GM12878 (cell line): ENCODE measurements around the gene GRIA4.

Source experiments
- EP300 ChIP-seq, 2 experiments: fragments of 150-350 bp in 1 of 2; IDR thresholded peaks; 2 replicates each; pipeline ENCODE4 v1.6.1; 2011 to 2012; ENCODE audit warnings: low read depth in 2 of 2, low read length in 2 of 2, borderline replicate concordance in 1 of 2, improper control_type of control experiment in 1 of 2, inconsistent platforms in 1 of 2; ENCODE audit not compliant: control insufficient read depth in 1 of 2
- JUNB ChIP-seq: IDR thresholded peaks from 2 replicates; pipeline ENCODE4 v1.6.1; 2016; ENCODE audit warnings: antibody characterized with exemption, mild to moderate bottlenecking
- MEF2B ChIP-seq: fragments of 450-650 bp; IDR thresholded peaks from 2 replicates; pipeline ENCODE4 v1.6.1; 2018; ENCODE audit warnings: mild to moderate bottlenecking, moderate library complexity; ENCODE audit not compliant: partially characterized antibody, poor library complexity, severe bottlenecking
- POLR2AphosphoS5 ChIP-seq: IDR thresholded peaks from 2 replicates; pipeline ENCODE4 v1.6.1; 2011; ENCODE audit warnings: mild to moderate bottlenecking, low read length, inconsistent platforms
- SIN3A ChIP-seq: IDR thresholded peaks from 2 replicates; pipeline ENCODE4 v1.6.1; 2012; ENCODE audit warnings: low read depth, low read length, improper control_type of control experiment
- YY1 ChIP-seq: IDR thresholded peaks from 2 replicates; pipeline ENCODE4 v1.6.1; 2011; ENCODE audit warnings: low read depth, mild to moderate bottlenecking, low read length
- ZNF274 ChIP-seq: IDR thresholded peaks from one replicate; pipeline ENCODE4 v1.8.0; 2011; ENCODE audit not compliant: insufficient read length, insufficient read depth
- TF ChIP-seq, protein P1 (sequence below), 3 experiments: IDR thresholded peaks in 2 of 3; conservative IDR thresholded peaks in 1 of 3; 2 replicates each; pipeline ENCODE4 v1.5.1; 2011; ENCODE audit warnings: low read depth in 3 of 3, low read length in 3 of 3, mild to moderate bottlenecking in 3 of 3, control low read depth in 2 of 3, moderate library complexity in 2 of 3, inconsistent platforms in 1 of 3, mixed read lengths in 1 of 3; ENCODE audit not compliant: control insufficient read depth in 2 of 3, insufficient read depth in 1 of 3; ENCODE audit errors: extremely low read depth in 1 of 3
- TF ChIP-seq, protein P2 (sequence below): IDR thresholded peaks from 2 replicates; pipeline ENCODE4 v1.6.1; 2011; ENCODE audit warnings: mild to moderate bottlenecking, low read depth, low read length, moderate library complexity; ENCODE audit not compliant: insufficient replicate concordance

GRCh38 chr11:105933695-105934094, 323.8 kb downstream of the GRIA4 start:
- TF ChIP-seq JUNB = no peak
- TF ChIP-seq EP300 (IDR thresholded peaks at IDR 0.05; ENCODE audit: borderline replicate concordance in 1 of 2, control insufficient read depth in 1 of 2, low read depth in 2 of 2, low read length in 2 of 2) = no peak
- no peak for TF ChIP-seq POLR2AphosphoS5
- TF ChIP-seq ZNF274 = no peak
- TF ChIP-seq MEF2B = no peak
- TF ChIP-seq, protein P1, sequence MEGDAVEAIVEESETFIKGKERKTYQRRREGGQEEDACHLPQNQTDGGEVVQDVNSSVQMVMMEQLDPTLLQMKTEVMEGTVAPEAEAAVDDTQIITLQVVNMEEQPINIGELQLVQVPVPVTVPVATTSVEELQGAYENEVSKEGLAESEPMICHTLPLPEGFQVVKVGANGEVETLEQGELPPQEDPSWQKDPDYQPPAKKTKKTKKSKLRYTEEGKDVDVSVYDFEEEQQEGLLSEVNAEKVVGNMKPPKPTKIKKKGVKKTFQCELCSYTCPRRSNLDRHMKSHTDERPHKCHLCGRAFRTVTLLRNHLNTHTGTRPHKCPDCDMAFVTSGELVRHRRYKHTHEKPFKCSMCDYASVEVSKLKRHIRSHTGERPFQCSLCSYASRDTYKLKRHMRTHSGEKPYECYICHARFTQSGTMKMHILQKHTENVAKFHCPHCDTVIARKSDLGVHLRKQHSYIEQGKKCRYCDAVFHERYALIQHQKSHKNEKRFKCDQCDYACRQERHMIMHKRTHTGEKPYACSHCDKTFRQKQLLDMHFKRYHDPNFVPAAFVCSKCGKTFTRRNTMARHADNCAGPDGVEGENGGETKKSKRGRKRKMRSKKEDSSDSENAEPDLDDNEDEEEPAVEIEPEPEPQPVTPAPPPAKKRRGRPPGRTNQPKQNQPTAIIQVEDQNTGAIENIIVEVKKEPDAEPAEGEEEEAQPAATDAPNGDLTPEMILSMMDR (IDR thresholded peaks at IDR 0.05 in 2 of 3, conservative IDR thresholded peaks at IDR 0.05 in 1 of 3; ENCODE audit: control insufficient read depth in 2 of 3, extremely low read depth in 1 of 3, insufficient read depth in 1 of 3, low read depth in 3 of 3, low read length in 3 of 3) = no peak
- TF ChIP-seq, protein P2, sequence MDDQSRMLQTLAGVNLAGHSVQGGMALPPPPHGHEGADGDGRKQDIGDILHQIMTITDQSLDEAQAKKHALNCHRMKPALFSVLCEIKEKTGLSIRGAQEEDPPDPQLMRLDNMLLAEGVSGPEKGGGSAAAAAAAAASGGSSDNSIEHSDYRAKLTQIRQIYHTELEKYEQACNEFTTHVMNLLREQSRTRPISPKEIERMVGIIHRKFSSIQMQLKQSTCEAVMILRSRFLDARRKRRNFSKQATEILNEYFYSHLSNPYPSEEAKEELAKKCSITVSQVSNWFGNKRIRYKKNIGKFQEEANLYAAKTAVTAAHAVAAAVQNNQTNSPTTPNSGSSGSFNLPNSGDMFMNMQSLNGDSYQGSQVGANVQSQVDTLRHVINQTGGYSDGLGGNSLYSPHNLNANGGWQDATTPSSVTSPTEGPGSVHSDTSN = no peak
- no peak for TF ChIP-seq YY1
- TF ChIP-seq SIN3A = no peak
